ENCODE data around the gene TNC.

The TNC gene

DNA sequence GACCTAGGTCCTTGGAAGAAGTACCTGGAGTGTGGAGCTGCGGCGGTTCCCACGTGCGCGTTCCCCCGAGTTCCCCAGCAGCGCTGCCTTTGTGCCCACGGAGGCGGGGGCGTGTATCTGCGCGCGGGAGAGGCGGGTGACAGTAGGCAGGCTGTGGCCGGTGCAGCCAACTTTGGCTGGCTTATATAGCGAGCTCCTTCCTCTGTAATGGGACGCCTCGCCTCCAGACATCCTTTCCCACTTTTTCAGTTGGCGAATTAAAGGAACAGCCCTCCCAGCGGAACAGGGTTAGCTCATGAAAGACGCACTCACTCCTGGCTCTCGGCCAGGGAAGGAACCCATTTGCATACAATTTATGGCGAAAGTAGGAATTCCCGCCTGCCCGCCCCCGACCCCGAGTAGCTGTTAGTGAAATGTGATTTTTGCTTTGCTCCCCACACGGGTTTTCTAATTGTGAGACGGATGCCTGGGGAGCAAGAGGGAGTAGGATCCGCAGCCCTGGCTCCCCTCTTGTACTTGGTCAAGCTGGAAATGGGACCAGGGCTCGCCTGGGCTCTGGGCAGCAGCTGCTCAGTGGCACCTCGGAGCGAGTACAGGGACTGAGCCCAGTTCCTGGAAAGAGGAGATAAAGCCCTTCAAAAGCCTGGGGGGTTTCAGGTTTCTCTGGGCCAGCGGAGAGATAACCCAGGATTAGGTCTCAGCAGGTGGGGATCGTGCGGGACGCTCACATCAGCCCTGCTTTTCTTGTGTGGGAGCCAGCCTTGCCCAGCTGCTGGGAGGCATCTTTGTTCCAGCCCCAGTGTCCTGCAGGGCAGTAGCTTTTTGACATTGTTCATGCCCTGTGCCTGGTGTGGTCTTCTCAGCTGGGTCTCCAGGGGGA lies at the start of gene TNC:
TSS of gene TNC (minus strand) at position 159 of the 880 bp plus-strand sequence. CDS start 27,139 bp downstream, outside the sequence.
- peak in 1 of 2 experiments; percentile 41 for DNase-seq

DNA sequence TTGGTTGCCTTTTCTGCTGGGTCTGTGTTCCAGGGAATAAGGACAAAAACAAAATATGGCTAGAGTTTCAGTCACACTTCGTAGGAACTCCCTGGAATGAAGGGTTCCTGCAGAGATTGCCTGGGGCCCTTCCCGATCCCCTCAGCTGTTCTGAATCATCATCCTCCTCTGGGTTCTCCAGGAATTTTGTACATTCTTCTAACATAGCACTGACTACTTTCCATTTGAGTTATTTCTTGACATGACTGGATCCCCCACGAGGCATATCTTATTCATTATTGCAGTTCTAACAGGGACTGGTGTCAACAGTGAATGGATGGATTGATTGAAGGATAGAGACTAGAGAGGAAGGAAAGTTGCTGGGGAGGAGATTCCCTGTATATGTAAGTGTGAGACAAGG lies 49.2 kb upstream of the TNC start:
- DNase-seq = no peak

DNA sequence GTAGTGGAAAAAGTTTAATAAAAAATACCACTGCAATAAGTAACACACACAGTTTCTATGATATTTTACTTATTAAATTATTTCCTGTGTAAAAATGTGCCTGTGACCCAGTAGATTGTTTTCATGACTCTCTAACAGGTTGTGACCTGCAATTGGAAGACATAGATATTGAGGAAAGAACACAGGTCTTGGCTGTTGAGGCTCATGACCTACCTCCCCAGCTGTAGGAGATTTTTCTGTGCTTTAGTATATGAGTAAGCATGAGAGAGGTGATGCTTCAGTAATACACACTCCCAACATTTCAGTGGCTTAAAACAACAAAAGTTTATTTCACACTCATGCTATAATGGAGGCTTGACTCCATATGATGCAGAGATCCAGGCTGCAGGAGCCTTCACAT lies 47.3 kb upstream of the TNC start:
- DNase-seq = no peak

DNA sequence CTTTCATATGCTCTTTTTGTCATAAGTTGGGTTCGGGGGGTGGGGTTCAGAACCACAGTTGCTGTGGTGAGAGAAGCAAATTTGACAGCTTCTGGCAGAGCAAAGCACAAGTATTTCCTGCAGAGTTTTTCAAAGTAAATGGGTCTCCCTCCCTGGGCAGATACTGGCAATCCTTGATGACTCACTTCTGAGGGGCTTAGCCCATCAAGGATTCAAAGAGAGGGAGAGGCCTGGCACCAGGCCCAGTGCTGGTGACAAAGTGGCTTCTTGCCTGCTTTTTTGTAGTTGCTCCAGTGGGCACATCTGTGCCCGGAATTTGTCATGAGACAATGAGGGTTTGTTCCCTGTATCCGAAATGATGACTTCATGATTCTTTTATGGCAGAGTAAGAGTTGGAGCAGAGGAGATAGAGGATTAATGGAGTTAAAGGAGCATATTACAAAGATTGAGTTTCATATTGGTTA lies 46.6 kb upstream of the TNC start:
- peak in 1 of 2 experiments; percentile 56 for DNase-seq

DNA sequence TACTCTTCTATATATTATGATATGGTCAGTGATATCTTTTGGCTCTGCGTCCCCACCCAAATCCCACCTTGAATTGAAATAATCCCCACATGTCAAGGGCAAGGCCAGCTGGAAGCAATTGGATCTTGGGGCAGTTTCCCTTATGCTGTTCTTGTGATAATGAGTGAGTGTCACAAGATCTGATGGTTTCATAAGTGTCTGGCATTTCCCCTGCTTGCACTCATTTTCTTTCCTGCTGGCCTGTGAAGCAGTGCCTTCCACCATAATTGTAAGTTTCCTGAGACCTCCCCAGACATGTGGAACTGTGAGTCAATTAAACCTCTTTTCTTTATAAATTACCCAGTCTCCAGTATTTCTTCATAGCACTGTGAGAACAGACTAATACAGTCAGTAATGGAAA lies 45.0 kb upstream of the TNC start:
- DNase-seq = no peak

DNA sequence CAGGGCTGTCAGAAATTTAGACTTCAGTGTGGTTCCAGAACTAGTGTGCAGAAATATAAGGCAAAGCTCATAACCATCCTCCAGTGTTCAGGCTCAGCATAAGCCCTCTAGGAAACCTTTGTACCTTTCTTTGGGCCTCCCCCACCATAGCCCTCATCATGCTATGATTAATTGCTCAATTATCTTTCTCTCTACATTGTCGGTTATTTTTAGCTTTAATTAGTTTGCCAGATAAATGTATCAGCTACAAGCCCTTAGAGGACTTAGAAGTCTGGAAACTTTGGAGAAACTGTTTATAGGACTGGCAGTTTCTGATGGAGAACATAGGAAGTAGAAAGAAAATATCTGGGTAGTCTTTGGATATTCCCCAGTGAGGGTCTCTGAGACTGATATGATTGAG lies 43.5 kb upstream of the TNC start:
- DNase-seq = no peak

DNA sequence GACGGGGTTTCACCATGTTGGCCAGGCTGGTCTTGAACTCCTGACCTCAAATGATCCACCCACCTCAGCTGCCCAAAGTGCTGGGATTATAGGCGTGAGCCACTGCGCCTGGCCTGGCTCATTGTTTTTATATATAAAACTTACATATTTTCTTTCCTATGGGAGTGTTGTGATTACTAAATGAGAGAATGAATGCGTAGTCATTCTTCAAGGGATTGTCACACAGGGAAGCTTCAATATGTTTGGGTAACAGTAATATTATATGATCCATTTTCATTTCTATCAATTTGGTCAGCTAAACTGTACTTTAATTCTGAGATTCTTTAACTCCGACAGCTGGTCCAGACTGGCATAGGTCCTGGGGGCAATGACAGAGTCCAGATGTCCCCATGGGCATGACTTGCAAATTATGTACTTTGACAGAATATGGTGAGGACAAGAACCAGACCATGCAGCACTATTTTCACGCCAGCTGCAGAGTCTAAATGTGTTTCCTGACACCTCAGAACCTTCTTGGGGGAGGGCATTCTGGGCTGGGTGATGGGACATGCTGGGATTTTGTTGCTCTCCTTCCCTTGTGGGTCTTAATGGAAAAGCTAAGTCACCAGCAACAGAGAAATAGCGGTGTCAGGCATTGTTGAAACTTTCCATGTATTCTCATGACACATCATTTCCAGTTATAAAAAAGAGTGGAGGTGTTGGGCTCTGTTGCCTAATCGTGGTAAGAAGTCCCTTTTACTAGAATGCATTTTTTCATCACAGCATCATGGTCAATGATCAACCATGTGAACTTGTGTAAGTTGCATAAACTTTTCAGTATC lies 40.9 kb upstream of the TNC start:
- no peak for DNase-seq

DNA sequence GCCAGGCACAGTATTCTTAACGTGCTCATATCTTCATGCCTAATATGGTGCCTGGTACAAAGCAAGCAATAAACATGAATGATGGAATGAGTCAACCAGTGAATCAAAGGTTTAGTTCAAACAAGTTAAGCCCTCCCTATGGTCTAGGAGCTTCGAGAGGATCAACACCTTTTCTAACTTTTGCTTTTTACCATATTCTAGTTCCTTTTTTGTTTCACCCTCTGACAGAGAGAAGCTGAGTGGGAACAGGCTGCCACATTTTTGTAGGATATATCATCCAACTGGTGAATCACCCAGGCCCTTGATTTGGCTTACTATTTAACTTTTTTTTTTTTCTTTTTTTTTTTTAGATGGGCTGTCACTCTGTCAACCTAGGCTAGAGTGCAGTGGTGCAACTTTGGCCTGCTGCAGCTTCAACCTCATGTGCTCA lies 39.3 kb upstream of the TNC start:
- DNase-seq = peak in 1 of 2 experiments; percentile 7

DNA sequence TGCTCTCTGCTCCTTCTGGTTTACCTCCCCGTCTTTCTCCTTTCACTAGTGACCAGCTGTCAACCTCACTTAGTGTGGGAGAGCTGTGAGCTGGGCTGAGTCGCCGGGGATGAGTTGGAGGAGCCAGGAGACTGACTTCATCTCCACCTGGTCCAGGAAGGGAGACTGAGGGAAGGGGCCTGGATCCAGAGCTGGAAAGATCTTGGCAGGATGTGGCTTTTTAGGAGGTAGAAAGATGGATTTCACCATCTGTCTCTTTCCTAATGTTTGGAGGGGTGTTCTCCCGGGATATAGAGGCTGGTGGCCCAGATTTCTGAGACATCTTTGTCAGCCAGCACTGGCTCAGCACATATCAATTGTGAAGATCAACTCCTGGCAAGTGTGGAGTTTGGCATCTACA lies 37.1 kb upstream of the TNC start:
- DNase-seq = peak in 1 of 2 experiments; percentile 56

DNA sequence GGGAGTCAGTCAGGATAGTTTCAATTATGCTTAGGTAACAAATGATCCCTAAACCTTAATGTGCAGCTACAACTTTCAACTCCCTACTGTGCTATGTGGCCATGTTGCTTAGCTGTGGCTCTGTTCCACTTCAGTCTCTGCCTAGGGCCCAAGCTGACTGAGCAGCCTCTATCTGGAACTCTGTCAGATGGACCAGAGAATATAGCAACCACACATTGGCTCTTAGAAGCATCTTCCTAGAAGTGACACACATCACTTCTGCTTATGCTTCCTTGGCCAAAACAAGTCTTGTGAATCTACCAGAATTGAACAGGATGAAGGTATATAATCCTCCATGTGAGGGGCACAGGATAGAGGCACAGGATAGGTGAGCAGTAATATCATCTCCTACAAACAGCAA lies 36.7 kb upstream of the TNC start:
- DNase-seq = no peak

DNA sequence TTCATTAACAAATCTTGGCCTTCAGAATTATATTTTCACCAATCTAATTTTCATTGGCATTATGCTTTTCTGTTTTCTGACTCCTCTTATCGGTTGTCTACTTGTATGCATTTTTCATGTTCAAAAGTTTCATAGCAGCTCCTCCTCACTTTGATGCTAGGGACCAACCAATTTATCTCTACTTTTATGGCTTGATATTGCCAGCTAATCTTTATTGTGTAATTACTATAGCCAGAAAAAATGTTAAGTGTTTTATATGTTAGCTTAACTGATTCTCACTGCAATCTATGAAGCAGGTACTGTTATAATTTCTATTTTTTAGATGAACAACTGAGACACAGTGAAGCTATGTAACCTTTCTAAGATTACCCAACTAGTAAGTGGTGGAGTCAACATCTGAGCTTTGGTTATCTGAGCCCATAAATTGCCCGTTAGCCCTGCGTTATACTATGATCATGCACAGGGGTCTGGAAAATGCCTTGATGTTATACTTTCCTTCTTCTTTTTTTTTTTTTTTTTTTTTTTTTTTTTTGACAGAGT lies 34.4 kb upstream of the TNC start:
- DNase-seq = no peak

DNA sequence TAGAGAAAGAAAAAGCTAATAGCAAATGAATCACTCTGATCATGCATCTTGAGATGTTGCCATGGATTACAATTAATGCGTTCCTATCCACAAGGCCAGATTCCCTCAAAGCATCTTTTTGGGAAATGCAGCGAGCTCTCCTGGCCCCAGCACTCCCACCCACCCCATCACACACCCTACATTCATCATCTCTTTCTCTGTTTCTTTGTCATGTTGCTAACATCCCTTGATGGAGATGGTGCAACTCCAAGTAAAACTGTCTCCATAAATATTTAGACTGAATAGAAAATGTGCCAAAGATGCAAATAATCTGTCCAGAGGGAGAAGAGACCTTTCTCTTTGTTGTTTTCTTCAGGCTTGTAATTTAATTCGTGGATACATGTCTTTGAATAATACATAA lies 30.8 kb upstream of the TNC start:
- DNase-seq = no peak

DNA sequence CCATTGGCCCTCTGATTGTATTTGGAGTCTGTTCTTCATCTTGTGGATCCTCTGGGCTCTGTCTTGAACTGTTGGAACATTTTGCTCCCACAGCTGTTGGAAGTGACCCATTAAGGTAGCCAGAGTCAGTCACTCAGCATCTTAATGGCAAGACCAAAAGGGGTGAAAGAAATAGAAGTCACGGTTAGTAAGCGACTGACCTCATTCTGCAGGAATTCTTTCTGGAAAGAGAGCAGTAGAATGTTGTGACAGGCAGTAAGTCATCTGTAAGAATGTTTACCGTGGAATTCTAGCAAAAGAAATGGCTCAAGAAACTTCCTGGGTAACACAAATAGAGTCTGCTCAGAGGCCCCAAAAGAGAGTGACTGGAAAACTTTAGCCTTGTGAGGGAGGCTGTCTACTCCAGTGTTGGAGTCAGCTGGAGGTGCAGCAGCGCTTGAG lies 28.6 kb upstream of the TNC start:
- no peak for DNase-seq

DNA sequence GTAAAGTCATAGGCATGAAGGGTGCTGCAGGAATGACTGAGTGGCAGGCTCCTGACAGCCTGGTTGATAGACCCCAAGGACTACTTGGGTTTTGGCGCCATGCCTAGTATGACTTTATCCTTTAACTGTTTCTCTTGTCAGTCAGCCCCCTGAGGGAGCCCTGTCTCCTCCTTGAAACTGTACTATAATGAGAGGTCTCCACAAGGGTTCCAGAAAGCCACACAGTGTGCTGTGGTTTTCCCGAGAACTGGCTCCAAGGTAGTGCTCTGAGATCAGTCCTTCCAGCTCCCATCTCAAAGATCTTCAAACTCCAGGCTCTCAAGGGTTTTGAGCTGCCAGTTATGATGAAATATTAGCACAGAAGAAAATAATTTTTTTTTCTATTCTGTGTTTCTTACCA lies 26.7 kb upstream of the TNC start:
- DNase-seq = no peak

DNA sequence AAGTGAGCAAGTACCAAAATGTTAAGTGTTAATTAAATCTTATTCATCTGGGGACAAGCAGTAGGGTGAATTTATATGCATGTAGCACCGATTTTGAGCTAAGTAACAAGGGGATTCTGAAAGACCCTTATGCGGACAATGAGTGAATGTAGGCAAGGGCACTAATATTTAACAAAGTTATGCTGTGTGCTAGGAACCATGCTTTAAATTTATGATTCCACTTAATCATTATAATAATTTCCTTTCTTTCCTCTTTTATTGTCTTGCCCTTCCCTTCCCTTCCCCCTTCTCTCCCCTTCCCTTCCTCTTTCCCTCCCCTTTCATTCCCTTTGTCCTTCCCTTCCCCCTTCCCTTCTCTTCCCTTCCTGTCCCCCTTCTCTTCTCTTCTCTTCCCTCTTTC lies 25.7 kb upstream of the TNC start:
- DNase-seq = no peak

DNA sequence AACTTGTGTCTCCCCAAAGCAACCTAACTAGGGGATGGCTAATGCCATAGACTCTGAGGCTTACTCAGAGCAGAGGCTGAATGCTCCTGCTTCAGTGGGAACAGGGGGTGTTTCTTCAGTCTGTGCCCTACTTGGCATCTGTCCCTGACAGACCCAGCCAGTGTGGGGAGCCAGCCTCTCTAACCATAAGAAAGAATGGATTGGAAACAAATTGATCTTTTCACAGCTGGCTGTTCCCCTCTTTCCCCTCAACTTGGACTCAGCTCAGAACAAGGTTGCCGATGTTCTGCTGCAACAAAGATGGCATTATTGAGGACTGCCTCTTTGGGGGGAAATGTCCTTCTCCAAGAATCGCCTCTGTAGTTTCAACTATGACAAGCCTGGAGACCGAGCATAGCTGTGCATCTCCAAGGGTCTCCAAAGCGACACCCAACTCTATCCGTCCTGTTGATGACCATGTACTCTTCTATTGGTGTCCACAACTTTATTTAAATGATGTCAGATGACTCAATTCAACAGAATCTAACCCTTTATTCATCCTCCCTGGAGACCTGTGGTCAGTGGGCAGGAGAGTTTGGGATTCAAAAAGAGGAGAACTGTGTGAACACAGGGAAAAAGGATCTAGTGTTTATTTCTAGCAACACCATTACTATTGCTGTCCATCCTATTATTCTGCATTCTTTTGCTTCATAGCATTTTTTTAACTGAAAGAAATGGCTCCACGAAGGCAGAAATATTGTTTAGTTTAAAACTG lies 24.7 kb upstream of the TNC start:
- DNase-seq = no peak

DNA sequence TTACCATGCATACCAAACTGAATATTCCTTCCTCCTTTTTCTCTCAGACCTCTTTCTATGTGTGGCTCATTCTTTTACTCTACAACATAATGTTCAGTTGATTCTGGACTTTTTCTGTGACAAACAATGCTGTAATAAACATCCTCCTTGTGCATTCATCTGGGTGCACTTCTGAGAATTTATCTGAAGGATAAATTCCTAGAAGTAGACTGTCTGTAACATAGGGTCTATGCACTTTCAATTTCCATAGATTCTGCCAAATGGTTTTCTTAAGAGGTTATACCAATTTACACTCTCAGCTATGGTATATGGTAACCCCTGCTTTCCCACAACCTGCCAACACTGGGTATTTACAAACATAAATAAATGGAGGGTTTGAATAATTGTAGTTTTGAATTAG lies 24.1 kb upstream of the TNC start:
- DNase-seq = no peak

DNA sequence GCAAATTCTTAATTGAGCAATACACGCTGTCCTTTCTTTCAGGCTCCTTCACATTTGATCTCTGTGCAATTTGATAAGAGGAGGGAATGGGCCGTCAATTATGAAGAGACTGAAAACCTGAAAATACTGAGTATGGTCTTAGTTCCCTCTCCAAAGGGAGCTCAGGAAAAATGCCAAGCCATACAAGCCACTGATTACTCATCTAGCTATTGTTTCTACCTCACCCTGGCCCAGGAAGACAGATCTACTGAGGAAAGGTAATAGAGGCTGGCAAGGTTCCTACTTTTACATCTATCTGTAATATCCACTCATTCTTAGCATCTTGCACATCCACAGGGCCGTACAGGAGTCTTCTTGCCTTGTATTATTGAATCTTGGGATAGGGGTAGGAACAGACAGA lies 23.7 kb upstream of the TNC start:
- no peak for DNase-seq

DNA sequence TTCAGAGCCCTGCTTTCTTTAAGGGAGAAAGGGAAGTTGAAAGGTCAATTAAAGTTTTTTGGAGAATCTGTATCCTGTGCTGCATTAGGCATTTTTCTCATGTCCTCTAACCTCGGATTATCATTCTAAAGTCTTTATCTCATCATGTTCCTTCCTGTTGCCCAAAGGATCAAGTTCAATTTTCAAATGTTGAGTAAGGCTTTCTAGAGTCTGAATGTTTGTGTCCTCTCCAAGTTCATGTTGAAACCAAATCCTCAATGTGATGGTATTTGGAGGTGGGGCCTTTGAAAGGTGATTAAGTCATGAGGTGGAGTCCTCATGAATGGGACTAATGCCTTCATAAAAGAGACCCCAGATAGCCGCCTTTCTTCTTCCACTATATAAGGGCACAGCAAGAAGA lies 20.2 kb upstream of the TNC start:
- DNase-seq = no peak

DNA sequence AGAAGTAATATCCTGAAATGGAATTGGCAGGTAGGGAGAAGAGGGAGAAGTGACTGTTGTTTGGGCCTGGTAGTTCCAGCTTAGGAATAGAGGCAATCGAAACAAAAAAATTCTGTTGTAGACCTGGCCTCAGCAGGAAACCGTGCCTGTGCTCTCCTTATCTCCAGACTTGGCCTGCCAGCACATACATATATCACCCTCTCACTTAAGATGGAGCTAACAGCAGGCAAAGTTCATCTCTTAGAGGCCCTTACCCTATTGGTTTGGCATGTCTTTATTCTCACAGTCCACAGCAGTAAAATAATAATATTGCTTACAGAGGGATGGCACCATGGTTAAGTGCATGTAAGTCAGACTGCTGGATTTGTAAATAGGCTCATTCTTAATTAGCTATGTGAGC lies 19.6 kb upstream of the TNC start:
- no peak for DNase-seq

DNA sequence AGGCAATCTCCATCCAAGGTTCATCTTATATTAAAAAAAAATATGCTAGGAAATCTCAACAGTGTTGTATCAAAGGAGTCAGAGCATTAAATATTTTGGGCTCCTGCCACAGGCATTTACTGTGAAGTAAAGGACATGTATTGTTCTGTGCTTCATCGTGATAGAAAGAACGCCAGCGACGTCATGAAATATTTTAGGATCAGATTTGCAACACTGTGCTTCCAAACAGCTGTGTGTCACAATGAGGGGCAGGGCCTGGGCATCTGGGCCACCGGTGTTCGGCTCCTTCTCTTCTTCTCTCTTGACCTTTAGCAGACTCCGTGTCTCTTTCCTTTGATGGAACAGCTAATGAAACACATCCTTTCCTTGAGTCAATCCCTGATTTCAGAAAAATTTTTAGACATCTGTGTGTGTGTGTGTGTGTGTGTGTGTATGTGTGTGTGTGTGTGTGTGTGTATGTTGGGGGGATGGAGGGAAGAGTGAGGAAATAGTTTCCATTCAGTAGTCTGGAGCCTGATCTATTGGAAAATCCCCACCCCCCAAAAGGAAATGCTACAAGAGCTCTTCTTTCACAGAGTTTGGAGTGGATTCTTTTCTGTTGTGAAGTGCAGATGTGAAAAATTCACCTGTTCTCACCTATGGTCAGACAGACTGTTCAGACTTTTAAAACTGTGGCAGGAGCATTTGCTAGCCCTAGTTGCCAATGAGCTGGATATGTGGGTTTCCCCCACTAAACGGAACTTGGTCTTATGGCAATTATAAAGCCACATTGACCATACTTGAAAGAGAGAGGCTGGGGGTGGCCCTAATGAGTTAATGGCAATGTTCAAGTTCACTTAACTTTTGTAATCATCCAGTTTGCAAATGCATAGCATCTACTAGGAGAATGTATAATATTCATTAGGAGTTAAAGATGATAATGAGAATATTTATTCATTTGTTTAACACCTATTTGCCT lies 18.1 kb upstream of the TNC start:
- no peak for DNase-seq

DNA sequence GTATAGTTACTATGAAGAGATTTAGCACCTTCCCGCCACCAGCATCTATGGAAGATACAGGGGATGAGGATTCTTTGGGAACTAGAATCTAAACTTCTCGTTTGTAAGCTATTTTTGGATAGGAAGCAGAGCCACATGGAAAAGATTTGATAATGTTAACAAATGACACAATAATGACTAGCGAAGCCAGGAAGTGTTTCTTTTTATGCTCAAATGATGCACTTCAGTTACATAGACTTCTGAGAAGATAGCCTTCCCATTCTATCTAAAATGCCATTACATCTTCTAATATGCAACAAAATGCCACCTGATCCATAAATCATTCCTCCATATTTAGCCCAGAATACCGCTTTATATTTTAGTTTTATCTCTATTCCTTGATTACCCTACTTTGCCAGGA lies 17.0 kb upstream of the TNC start:
- no peak for DNase-seq

Data from NCI-H446 (cell line).